Fibroblast of lung (primary cell): ENCODE data around the gene NOL3. TPM values are rescaled to one million over a fixed set of nuclear protein-coding genes. Genes with fewer than 3 reads are reported as not detected.

ENCODE experiments used
- DNase-seq, 2 donors: peaks; one replicate each; pipeline versions ENCODE4 v3.0.0 to v3.0.0-alpha.2; 2010; ENCODE audit warnings: low read depth in 2 of 2
- H2AFZ ChIP-seq: 2 replicates; pipeline ENCODE4 v1.5.1; 2012; ENCODE audit warnings: low read length, control low read depth, inconsistent platforms
- H3K27ac ChIP-seq: 2 replicates; pipeline ENCODE4 v1.5.1; 2011; ENCODE audit warnings: low read length, control low read depth; ENCODE audit not compliant: insufficient read depth
- H3K27me3 ChIP-seq: 2 replicates; pipeline ENCODE4 v1.5.1; 2011; ENCODE audit warnings: mild to moderate bottlenecking, low read length; ENCODE audit not compliant: control insufficient read depth, insufficient read depth
- H3K36me3 ChIP-seq: 2 replicates; pipeline ENCODE4 v1.5.1; 2011; ENCODE audit warnings: low read length; ENCODE audit not compliant: control insufficient read depth, insufficient read depth
- H3K4me1 ChIP-seq: 2 replicates; pipeline ENCODE4 v1.5.1; 2011; ENCODE audit warnings: low read length; ENCODE audit not compliant: control insufficient read depth, insufficient read depth; ENCODE audit errors: extremely low read depth
- H3K4me2 ChIP-seq: 2 replicates; pipeline ENCODE4 v1.5.1; 2011; ENCODE audit warnings: low read length, control low read depth; ENCODE audit not compliant: insufficient read depth; ENCODE audit errors: extremely low read depth
- H3K4me3 ChIP-seq, 4 experiments: fragments of 200-600 bp in 1 of 4; sonication (generic) in 1 of 4; replicated peaks in 1 of 4; 2 replicates each; pipeline ENCODE4 v1.5.1; 2011 to 2016; ENCODE audit warnings: low read length in 4 of 4, low read depth in 3 of 4, mild to moderate bottlenecking in 3 of 4, control low read depth in 2 of 4, inconsistent platforms in 1 of 4, mixed read lengths in 1 of 4; ENCODE audit not compliant: insufficient read depth in 1 of 4; ENCODE audit errors: control extremely low read depth in 1 of 4
- H3K79me2 ChIP-seq: 2 replicates; pipeline ENCODE4 v1.5.1; 2012; ENCODE audit warnings: mild to moderate bottlenecking, low read length, inconsistent platforms; ENCODE audit not compliant: control insufficient read depth, insufficient read depth
- H3K9ac ChIP-seq: 2 replicates; pipeline ENCODE4 v1.5.1; 2011; ENCODE audit warnings: mild to moderate bottlenecking, low read length, control low read depth; ENCODE audit not compliant: insufficient read depth
- H3K9me3 ChIP-seq: 2 replicates; pipeline ENCODE4 v1.5.1; 2012; ENCODE audit warnings: low read depth, low read length; ENCODE audit not compliant: control insufficient read depth, insufficient read depth
- H4K20me1 ChIP-seq: 2 replicates; pipeline ENCODE4 v1.5.1; 2011; ENCODE audit warnings: low read length; ENCODE audit not compliant: control insufficient read depth, insufficient read depth; ENCODE audit errors: extremely low read depth
- CTCF ChIP-seq, 2 donors: IDR thresholded peaks in 1 of 2; conservative IDR thresholded peaks in 1 of 2; 1 replicate in 1 of 2; 2 replicates in 1 of 2; pipeline ENCODE4 v1.5.1; 2011 to 2012; ENCODE audit warnings: low read length in 2 of 2, control low read depth in 1 of 2, inconsistent platforms in 1 of 2, low read depth in 1 of 2, mild to moderate bottlenecking in 1 of 2
- EZH2 ChIP-seq: IDR thresholded peaks from 2 replicates; pipeline ENCODE4 v1.5.1; 2012; ENCODE audit warnings: low read length, control low read depth, mild to moderate bottlenecking; ENCODE audit errors: missing control alignments
- polyA plus RNA-seq, 2 donors: library from polyadenylated mRNA; depleted of rRNA in 1 of 2; stranded (reverse) in 1 of 2; unstranded in 1 of 2; fragments of >200 nt; gene quantifications; 2 replicates each; pipeline ENCODE4 v1.2.1, GENCODE V29; 2011 to 2012; ENCODE audit warnings: missing spikeins in 1 of 2
- total RNA-seq: library from RNA; depleted of rRNA; stranded (reverse); fragments of >200 nt; gene quantifications from 2 replicates; pipeline ENCODE4 v1.2.1, GENCODE V29; 2014

Gene NOL3
- total and polyA plus RNA-seq, 2 donors (not counting 1 experiment from before 2014, with no cell fraction given): 8.0 to 23.3 TPM

GRCh38 chr16:67201411-67202345, 31.3 kb downstream of the NOL3 start:
- no peaks in the 10 kb centered on the region for H3K79me2 ChIP-seq
- peaks cover 36% of the 10 kb centered on the region for H3K36me3 ChIP-seq
- H4K20me1 ChIP-seq: no peaks in the 10 kb centered on the region
- no peak overlapping the region for H3K4me3 ChIP-seq
- H3K9ac ChIP-seq: no peak overlapping the region
- TF ChIP-seq EZH2 (no peak), CTCF (conservative IDR thresholded peaks at IDR 0.05 in 1 of 2, IDR thresholded peaks at IDR 0.05 in 1 of 2; ENCODE audit: low read depth in 1 of 2, low read length in 2 of 2) (no peak)
- DNase-seq: no peak
- no peaks in the 10 kb centered on the region for H3K9me3 ChIP-seq
- H2AFZ ChIP-seq: no peak overlapping the region
- H3K27ac ChIP-seq: no peak overlapping the region
- no peaks in the 10 kb centered on the region for H3K27me3 ChIP-seq
- H3K4me1 ChIP-seq: no peaks in the 10 kb centered on the region
- no peak overlapping the region for H3K4me2 ChIP-seq

GRCh38 chr16:67202426-67202825, 32.1 kb downstream of the NOL3 start:
- peaks cover 36% of the 10 kb centered on the region for H3K36me3 ChIP-seq
- TF ChIP-seq EZH2 (no peak), CTCF (conservative IDR thresholded peaks at IDR 0.05 in 1 of 2, IDR thresholded peaks at IDR 0.05 in 1 of 2; ENCODE audit: low read depth in 1 of 2, low read length in 2 of 2) (no peak)

GRCh38 chr16:67202956-67203493, 32.7 kb downstream of the NOL3 start:
- H2AFZ ChIP-seq: no peak overlapping the region
- H3K9me3 ChIP-seq: no peaks in the 10 kb centered on the region
- H3K9ac ChIP-seq: no peak overlapping the region
- H3K4me2 ChIP-seq: no peak overlapping the region
- H3K27me3 ChIP-seq: no peaks in the 10 kb centered on the region
- no peak for DNase-seq
- H3K27ac ChIP-seq: no peak overlapping the region
- no peaks in the 10 kb centered on the region for H4K20me1 ChIP-seq
- TF ChIP-seq EZH2 (no peak), CTCF (conservative IDR thresholded peaks at IDR 0.05 in 1 of 2, IDR thresholded peaks at IDR 0.05 in 1 of 2; ENCODE audit: low read depth in 1 of 2, low read length in 2 of 2) (no peak)
- peaks cover 9% of the 10 kb centered on the region for H3K4me1 ChIP-seq
- no peak overlapping the region for H3K4me3 ChIP-seq
- H3K79me2 ChIP-seq: no peaks in the 10 kb centered on the region
- H3K36me3 ChIP-seq: peaks cover 33% of the 10 kb centered on the region

More at GRCh38 chr16:67202426-67202825, 32.1 kb downstream of the NOL3 start:
- Histone ChIP-seq H3K9me3 (no peaks in the 10 kb centered on the region), H3K9ac (no peak overlapping the region), H3K27me3 (no peaks in the 10 kb centered on the region), H3K4me3 (no peak overlapping the region), H3K27ac (no peak overlapping the region), H3K4me2 (no peak overlapping the region), H3K4me1 (peaks cover 3% of the 10 kb centered on the region), H4K20me1 (no peaks in the 10 kb centered on the region), H2AFZ (no peak overlapping the region), H3K79me2 (no peaks in the 10 kb centered on the region)
- no peak for DNase-seq
